Measurements from ENCODE around the gene RIPPLY2. TPM values are rescaled to one million over a fixed set of nuclear protein-coding genes. Genes with fewer than 3 reads are reported as not detected.
"Not testable (repeated sequence)": the region's sequence is repeated elsewhere in the genome, so short reads cannot be mapped to it uniquely, and the experiment has no call there.

Gene RIPPLY2, protein sequence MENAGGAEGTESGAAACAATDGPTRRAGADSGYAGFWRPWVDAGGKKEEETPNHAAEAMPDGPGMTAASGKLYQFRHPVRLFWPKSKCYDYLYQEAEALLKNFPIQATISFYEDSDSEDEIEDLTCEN
- not detected in 2 replicates for total RNA-seq

DNA sequence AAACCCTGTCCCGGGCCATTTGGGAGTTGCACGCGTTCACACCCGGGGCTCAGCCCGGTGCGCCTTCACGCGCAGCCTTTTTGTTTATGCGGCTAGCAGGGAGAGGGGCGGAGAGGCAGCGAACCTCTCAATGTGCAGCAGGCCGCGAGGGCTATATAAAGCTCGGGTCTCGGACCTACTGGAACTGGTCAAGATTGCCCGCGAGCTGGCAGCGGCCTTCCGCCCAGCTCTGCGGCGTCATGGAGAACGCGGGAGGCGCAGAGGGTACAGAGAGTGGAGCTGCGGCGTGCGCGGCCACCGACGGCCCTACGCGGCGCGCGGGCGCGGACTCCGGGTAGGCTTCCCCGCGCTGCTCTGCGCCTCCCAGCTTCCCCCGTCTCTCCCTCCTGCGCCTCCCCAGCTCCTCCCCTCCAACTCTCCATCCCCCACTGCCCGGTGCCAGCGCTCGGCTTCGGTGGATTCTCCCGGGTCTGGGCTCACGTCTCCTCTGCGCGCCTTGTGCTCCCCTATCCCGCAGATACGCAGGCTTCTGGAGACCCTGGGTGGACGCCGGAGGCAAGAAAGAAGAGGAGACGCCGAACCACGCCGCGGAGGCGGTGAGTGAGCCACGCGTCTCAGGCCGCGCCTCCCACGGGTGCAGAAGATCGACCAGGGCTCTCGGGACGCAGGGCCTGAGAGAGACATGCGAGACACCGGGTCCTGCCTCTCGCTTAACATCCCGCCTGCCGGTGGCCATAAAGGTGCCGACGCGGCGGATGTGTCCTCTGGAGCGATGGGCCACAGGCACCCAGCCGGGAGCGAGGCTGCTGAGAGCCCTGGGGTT is at the start of gene RIPPLY2:
Gene RIPPLY2 (plus strand): TSS at position 183 of the 823 bp plus-strand sequence. CDS start 57 bp downstream, at position 240.
- intact Hi-C loops (cut with micrococcal nuclease): loop anchor here (10.0 kb wide), 1 partner anchor 1601 kb away; the partner anchor contains the start of gene NT5E

DNA sequence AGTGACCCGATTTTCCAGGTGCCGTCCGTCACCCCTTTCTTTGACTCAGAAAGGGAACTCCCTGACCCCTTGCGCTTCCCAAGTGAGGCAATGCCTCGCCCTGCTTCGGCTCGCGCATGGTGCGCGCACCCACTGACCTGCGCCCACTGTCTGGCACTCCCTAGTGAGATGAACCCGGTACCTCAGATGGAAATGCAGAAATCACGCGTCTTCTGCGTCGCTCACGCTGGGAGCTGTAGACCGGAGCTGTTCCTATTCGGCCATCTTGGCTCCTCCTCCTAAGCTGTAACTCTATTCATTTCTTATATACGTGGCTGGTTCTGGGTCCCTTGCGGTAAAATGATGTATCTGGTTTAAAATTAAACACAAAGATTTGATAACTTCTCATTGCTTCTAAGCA is 49.7 kb upstream of the RIPPLY2 start:
- intact Hi-C loops (cut with micrococcal nuclease): not testable (repeated sequence)

DNA sequence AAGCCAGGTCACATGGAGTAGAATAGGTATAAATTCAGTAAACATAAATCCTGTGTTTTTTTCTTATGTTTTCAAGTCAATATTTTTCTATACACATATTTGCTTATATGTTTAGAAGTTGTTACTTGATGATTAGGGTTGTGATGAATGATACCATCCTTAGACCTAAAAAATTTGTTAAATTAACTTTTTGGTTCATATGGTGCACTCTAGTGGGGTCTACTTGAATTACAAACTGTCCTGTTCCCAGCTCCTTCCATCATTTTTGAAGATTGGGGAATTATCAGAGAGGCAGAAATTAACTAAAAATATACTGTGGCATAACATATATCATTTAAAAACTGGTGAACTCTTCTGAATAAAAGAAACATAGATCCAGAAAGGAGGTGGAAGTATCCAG is 48.3 kb upstream of the RIPPLY2 start:
- intact Hi-C loops (cut with micrococcal nuclease): no loop called here

DNA sequence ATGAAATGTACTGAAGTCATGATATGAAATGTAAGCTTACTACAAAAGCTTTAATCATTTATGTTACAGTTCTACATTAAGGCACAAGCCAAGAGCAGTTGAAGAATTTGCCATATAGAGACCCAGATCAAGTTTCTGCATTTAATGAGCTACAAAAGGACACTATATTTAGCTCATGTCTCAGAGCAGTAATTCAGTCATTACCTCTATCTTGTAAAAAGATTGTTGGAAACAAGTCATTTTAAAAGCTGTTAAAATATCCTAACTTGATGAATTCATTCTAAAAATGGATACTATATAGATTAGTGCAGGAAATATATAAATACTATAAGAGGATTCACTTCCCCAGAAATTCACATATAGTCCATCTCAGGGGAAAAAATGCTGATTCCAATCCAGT is 45.2 kb upstream of the RIPPLY2 start:
- intact Hi-C loops (cut with micrococcal nuclease): no loop called here

DNA sequence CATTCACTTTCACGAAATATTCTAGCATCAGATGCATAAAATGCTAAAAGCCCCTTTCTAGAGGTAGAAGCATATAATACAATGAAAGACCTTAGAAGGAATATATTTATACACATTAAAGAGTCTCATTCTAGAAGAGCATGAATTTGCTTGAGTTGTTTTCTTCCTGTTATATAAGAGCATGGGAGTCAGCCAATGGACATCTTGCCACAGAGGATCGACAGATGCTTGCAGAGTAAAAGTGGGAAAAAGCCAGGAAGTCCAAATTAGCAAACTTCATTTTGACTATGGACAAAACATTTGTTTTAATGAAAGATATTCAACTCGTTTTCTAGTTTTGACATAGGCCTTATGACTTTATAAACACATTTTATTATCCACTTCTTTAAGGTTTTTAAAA is 44.2 kb upstream of the RIPPLY2 start:
- intact Hi-C loops (cut with micrococcal nuclease): no loop called here

DNA sequence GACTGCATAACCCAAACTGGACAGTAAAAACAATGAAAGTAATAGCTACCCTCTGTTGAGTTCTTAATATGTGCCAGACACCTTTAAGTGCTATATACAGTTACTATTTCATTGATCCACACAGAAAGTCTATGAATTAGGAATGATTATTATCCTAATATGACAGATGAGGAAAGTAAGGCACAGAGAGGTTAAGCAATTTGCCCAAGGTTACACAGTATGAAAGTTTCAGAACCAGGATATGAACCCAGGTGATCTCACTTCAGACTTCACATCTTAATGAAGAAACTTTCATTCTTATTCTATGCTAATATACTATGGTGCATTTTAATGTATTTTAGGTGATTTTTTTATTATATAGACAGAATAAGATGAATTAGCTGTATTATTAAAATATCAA is 40.6 kb upstream of the RIPPLY2 start:
- intact Hi-C loops (cut with micrococcal nuclease): no loop called here

DNA sequence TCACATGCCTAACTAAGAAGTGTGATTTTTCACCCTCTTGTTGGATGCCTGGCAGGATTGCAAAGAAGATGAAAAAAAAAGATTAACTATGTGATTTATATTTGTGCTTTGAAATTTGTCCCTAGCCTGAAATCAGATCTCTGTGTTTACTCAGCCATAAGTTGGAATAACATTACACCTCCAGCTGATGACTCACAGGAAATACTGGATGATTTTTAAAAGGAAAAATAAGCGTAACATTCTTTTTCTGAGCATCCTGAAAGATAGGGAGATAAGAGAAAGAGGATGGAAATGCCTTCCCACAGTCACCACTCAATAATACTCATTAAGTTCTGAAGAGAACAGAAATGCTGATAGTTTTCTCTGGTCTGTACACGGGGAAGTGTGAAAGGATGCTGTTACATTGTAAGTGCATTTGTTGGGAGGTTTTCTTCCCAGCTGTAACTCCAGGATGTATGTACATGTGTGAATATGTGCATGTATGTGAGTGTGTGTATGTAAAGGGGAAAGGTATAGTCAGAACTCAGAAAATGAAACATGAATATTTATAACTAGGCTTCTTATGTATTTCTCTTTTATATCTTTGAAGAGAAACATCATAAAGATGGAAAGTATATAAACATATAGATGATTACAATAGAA is 37.4 kb upstream of the RIPPLY2 start:
- intact Hi-C loops (cut with micrococcal nuclease): no loop called here

DNA sequence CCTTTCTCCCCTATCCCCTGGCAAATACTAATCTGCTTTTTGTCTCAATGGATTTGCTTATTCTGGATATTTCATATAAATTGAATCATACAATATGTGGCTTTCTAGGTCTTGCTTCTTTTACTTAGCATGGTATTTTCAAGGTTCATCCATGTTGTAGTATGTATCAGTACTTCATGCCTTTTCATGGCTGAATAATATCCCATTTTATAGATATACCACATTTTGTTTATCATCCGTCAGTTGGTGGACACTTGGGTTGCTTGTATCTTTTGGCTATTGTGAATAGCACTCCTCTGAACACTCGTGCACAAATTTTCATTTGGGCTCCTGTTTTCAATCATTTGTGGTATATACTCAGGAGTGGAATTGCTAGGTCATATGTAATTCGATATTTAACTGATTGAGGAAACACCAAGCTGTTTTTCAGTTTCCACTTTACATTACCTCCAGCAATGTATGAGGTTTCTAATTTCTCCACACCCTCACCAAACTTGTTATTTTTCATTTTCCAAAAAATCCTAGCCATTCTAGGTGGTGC is 30.5 kb upstream of the RIPPLY2 start:
- intact Hi-C loops (cut with micrococcal nuclease): no loop called here

DNA sequence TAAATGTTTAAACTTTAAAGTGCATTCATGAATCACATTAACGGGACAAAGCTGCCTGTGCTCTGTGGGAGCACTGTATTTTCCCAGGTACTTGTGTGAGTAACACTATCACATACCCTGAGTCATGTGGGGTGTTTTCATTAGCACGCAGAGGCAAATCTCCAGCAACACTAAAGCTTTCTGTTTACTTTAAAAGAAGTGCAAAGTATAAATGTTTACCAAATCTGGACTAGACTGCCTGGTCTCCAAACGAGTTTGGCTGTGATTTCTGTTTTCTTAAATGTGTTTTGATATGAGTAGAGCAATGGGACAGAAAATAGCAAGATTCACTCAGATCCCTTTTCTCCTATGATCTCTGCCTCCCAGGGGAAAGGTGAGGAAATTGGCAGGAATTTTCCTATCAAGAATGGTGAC is 28.8 kb upstream of the RIPPLY2 start:
- intact Hi-C loops (cut with micrococcal nuclease): no loop called here

DNA sequence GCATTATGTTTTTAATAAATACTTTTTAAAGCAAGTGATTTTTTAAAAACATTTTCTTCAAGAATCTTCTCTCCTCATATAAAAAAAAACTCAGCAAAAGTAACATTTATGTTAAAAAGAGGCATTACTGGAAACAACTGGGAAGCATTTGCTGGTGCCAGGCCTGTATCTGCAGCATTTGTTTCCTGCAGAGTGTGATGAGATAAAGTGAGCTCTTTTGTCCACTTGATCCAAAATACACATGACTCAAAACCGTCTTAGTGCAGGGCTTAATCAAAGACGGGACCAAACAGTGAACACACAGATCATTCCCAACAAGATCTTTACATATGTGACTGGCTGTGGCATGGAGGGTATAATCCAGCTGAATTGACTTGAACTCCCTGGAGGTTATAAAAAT is 28.3 kb upstream of the RIPPLY2 start:
- intact Hi-C loops (cut with micrococcal nuclease): no loop called here

DNA sequence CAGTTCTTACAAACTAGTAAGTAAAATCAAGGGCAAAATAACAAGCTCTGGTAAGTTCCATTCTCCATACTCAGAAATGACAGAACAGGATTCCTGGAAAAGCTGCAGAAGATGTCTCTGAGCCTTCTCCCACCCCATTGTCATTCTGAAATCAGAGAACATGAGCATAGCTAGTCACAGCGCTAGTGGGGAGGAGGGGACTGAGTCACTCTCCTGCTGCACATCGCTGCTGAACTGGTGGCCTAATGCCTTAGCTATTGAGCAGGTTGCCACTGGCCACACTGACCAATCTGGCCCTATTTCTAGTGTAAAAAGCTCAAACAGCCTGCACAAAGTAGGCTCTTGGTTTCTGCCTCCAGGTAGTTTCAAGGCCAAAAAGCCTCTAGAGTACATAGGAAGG is 26.1 kb upstream of the RIPPLY2 start:
- intact Hi-C loops (cut with micrococcal nuclease): no loop called here

DNA sequence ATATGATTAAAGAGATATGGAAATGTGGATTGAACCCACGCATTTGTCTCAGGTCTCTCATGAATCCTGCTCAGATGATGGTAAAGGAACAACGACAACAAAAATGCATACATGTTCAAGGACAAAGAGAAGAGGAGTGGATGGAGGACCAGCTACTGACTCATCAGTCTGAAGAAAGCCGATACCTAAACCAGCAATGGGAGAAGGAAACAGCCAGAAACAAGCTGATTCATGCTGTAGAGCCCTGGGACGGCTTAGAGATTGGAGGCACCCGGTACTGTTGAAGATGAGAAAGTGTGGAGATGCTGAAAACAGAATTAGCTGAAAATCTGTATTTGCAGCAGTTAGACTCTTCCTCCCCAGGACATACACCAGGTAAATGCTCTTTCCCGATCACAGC is 14.4 kb upstream of the RIPPLY2 start:
- intact Hi-C loops (cut with micrococcal nuclease): no loop called here

DNA sequence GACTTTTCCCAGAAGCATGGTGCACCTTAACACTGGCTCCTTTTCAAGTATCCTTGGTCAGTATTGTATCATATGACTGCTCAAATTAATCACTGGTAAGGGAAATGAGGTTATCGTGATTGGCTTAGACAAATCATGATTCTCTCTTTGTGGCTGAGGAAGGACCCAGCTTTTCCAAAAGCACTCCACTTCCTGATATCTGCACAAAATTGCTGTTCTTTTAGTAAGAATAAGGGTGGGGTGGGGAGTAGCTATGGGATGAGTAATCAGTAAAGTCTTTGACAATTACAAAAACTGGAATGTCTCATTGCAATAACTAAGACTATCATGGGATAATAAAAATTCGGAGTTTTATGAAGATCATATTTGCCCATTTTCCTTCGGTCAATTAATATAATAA is 9.0 kb upstream of the RIPPLY2 start:
- intact Hi-C loops (cut with micrococcal nuclease): no loop called here

DNA sequence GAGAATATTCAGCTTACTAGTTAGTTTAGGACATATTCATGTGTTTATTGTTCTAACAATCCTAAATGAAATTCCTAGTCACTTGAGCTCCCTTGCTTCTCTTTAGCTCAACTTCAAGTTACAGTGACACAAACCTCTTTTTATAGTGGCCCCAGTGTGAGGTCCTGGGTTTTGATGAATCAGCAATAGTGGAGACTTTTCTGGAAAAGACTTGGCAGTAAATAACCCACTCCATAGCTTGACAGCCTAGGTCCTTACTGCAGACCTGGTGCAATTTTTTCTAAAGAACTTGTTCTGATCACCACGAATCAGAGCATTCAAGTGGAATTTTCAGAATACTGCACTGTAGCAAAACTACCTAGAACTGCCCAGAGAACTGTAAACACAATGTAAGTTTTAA is 6.9 kb upstream of the RIPPLY2 start:
- intact Hi-C loops (cut with micrococcal nuclease): no loop called here

DNA sequence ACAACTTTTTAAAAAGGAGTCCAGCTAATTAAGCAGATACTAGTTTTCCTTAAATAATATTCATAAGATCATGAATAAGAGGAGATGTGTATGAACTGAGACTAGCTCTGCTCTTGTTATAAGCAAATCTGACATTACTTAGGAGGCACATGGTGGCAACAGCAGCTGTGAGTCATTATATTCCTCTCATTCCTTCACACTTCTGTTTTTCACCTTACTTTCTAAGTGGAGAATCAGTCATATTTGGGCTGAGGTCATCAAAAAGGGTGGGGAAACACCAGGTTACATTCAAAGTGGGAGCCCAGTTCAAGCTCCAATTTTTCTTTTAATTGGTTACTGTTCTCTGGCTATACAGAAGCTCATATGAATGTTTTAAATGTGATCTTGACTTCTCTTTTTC is 6.0 kb upstream of the RIPPLY2 start:
- intact Hi-C loops (cut with micrococcal nuclease): no loop called here

DNA sequence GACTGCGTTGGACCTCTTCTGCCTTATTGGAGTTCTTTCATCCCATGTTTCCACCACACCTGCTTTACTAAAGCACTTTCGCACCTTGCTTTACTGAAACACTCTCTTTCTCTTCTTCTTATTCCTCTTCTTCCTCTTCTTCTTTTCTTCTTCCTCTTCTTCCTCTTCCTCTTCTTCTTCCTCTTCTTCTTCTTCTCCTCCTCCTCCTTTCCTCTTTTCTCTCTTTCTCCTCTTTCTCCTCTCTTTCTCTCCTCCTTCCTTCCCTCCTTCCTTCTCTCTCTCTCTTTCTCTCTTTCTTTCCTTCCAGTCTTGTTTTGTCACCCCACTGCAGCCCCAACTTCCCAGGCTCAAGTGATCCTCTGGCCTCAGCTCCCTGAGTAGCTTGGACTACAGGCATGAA is 4.0 kb upstream of the RIPPLY2 start:
- intact Hi-C loops (cut with micrococcal nuclease): no loop called here

DNA sequence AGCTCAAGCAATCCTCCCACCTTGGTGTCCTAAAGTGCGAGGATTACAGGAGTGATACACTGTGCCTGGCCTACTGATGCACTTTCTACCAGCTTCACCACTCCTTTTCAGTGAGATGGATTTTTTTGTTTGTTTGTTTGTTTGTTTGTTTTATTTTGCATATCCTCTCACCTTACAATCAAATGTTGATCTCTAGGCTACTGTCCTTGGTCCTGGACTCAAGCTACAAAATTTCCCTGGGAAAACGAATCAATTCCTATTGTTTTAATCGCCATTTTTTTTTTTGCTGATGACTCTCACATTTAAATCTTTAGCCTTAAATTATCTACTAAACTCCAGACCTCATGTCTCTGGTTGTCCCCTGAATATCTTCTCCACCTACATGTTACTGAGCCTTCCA is 3.5 kb upstream of the RIPPLY2 start:
- intact Hi-C loops (cut with micrococcal nuclease): loop anchor here (10.0 kb wide), 1 partner anchor 1605 kb away; the partner anchor contains the start of gene NT5E

DNA sequence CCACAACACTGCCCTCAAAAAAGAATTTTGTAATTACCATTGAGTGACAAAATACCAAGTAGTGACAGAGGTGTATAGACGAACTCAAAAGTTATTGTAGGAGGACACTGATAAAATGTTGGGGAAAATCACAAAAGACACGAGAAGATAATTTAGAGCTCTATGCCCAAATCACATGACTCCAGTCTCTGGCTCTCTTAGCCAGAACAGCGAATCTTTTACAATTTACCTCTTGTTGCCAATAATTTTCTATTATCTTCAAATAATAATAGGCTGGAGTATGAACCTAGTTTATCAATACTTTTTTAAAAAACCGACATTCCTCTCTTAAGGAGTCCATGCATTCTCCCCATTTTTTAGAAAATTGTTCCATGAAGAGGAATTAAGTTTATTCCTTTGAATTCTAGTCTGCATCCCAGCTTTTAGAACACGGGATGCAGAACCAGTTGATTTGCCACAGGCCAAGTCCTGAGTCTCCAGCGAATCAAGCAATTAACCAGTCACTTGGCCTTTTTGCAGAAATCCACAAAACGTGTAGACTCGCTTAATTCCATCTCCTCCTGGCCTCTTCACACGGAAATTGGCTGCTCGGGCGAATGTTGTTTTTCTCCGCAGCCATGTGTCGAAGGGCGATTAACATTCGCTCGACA is 507 bp upstream of the RIPPLY2 start:
- intact Hi-C loops (cut with micrococcal nuclease): loop anchor here (10.0 kb wide), 1 partner anchor 1602 kb away; the partner anchor contains the start of gene NT5E

DNA sequence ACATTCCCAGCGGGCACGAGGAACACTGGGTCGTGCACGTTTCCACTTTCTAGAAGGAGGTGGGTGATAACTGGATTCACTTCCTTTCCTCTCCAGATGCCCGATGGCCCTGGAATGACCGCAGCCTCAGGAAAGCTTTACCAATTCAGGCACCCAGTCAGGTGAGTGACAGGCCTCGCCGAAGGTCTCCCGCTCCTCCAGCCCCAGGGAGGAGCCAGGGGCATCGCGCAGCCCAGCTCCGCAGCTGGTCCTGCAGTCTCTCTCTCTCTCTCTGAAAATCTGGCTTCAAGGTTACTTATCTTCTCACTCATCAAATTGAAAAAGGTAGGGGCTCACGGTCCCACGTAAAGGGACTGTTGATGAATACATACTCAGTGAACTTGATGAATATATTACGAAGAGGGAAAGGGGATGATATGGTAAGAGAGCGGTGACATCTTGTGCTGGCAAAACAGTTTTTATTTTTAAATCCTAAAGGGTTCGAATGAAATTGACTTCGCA is 891 bp downstream of the RIPPLY2 start:
- intact Hi-C loops (cut with micrococcal nuclease): loop anchor here (10.0 kb wide), 1 partner anchor 1601 kb away; the partner anchor contains the start of gene NT5E

DNA sequence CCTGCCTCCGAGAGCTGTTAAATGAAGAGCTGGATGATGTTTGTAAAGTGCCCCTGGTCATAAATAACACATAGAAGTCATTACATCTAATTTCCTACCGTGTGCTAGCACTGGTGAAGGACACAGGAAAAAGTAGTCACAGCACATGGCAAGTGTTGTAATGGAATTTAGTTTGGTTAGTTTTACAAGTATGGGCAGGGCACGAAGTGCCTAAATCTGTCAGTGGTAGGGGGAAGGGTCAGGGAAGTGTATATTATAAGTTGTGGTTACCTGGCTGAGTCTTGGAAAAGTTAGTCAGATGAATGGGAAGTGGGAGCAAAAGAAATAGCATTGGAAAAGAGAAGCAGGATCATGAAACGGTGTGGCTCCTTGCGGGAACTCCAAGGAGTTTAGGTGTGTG is 1.6 kb downstream of the RIPPLY2 start:
- intact Hi-C loops (cut with micrococcal nuclease): loop anchor here (10.0 kb wide), 1 partner anchor 1600 kb away; the partner anchor contains the start of gene NT5E

Data from T-helper 1 cell treated with Interleukin-12 subunit alpha and Interleukin-12 subunit beta and Interleukin-4 antibody, amounts not matched to agents 30 ng/mL and 1 ng/mL, for 36 hours (primary cell).